Measurements from ENCODE around the gene AGRP.
"Not testable (repeated sequence)": the region's sequence is repeated elsewhere in the genome, so short reads cannot be mapped to it uniquely, and the experiment has no call there.

Gene AGRP

GRCh38 chr16:67483150-67483549 lies at the start of gene AGRP:
Gene AGRP, minus strand, starts transcription at chr16:67483547. Its CDS starts 149 bp downstream, at chr16:67483398.
- FAIRE-seq, result no peak

- FAIRE-seq, result no peak
These were observed 47.9 kb upstream of the AGRP start for GRCh38 chr16:67531247-67531646.

GRCh38 chr16:67530013-67530939 lies 46.9 kb upstream of the AGRP start:
- FAIRE-seq, result no peak

GRCh38 chr16:67529582-67530012 lies 46.2 kb upstream of the AGRP start:
- no peak for FAIRE-seq

- no peak for FAIRE-seq
These were observed 45.7 kb upstream of the AGRP start for GRCh38 chr16:67528870-67529581.

- no peak for FAIRE-seq
These were observed 45.0 kb upstream of the AGRP start, which contains the start of gene RIPOR1 for GRCh38 chr16:67528222-67528869. Gene RIPOR1, plus strand, starts transcription at chr16:67528829. Its CDS starts 9,618 bp downstream, at chr16:67538447.

GRCh38 chr16:67526149-67526791 lies 42.9 kb upstream of the AGRP start:
- FAIRE-seq, result no peak

GRCh38 chr16:67525176-67525860 lies 42.0 kb upstream of the AGRP start:
- no peak for FAIRE-seq

- FAIRE-seq, result no peak
These were observed 37.9 kb upstream of the AGRP start for GRCh38 chr16:67521095-67521804.

GRCh38 chr16:67519242-67519641 lies 35.9 kb upstream of the AGRP start:
- no peak for FAIRE-seq

- no peak for FAIRE-seq
These were observed 35.3 kb upstream of the AGRP start for GRCh38 chr16:67518676-67519075.

- no peak for FAIRE-seq
These were observed 34.5 kb upstream of the AGRP start for GRCh38 chr16:67517661-67518423.

GRCh38 chr16:67517155-67517445 lies 33.8 kb upstream of the AGRP start:
- no peak for FAIRE-seq

GRCh38 chr16:67516296-67517154 lies 33.2 kb upstream of the AGRP start:
- no peak for FAIRE-seq

GRCh38 chr16:67514382-67514828 lies 31.1 kb upstream of the AGRP start:
- FAIRE-seq, result no peak

GRCh38 chr16:67513892-67514291 lies 30.5 kb upstream of the AGRP start:
- not testable (repeated sequence) for FAIRE-seq

GRCh38 chr16:67509016-67509415 lies 25.7 kb upstream of the AGRP start:
- FAIRE-seq, result no peak

GRCh38 chr16:67506468-67506867 lies 23.1 kb upstream of the AGRP start:
- no peak for FAIRE-seq
